Heart right ventricle (tissue), 16 donors: Measurements from ENCODE around the gene MYBPC1. TPM values are rescaled to one million over a fixed set of nuclear protein-coding genes. Genes with fewer than 3 reads are reported as not detected.
"Not testable (repeated sequence)": the region's sequence is repeated elsewhere in the genome, so short reads cannot be mapped to it uniquely, and the experiment has no call there.

Source experiments
- ATAC-seq, 8 donors: fragments of 200-7000 bp; cut with Tn5 transposase; one replicate each; pipeline ENCODE4 v1.9.1; 2020; ENCODE audit warnings: mild to moderate bottlenecking in 8 of 8, moderate library complexity in 8 of 8, moderate number of reproducible peaks in 1 of 8
- DNase-seq, 2 donors: peaks; one replicate each; pipeline ENCODE4 v3.0.0-alpha.2; 2020
- H3K27ac ChIP-seq, 10 donors: fragments of 200-600 bp; sonication (generic) in 2 of 10; one replicate each; pipeline versions ENCODE4 v1.5.0 to v1.8.0; 2020 to 2022; ENCODE audit warnings: mild to moderate bottlenecking in 3 of 10
- H3K27me3 ChIP-seq, 7 donors: fragments of 200-600 bp; one replicate each; pipeline ENCODE4 v1.8.0; 2021 to 2022; ENCODE audit warnings: mild to moderate bottlenecking in 2 of 7
- H3K36me3 ChIP-seq, 9 donors: fragments of 200-600 bp; sonication (generic) in 1 of 9; one replicate each; pipeline versions ENCODE4 v1.5.0 to v1.8.0; 2020 to 2022; ENCODE audit warnings: mild to moderate bottlenecking in 2 of 9
- H3K4me1 ChIP-seq, 9 donors: fragments of 200-600 bp; sonication (generic) in 1 of 9; one replicate each; pipeline versions ENCODE4 v1.5.0 to v1.8.0; 2020 to 2022; ENCODE audit warnings: mild to moderate bottlenecking in 4 of 9
- H3K4me3 ChIP-seq, 10 donors: fragments of 200-600 bp; sonication (generic) in 2 of 10; one replicate each; pipeline versions ENCODE4 v1.5.0 to v1.8.0; 2020 to 2022; ENCODE audit warnings: mild to moderate bottlenecking in 7 of 10, moderate library complexity in 2 of 10
- H3K9me3 ChIP-seq, 11 donors: fragments of 200-600 bp in 10 of 11; sonication (generic) in 2 of 11; one replicate each; pipeline versions ENCODE4 v1.5.0 to v1.8.0; 2013 to 2022; ENCODE audit warnings: mild to moderate bottlenecking in 2 of 11, control low read depth in 1 of 11, moderate library complexity in 1 of 11
- CTCF ChIP-seq, 9 donors: fragments of 200-600 bp; sonication (generic) in 2 of 9; IDR thresholded peaks; one replicate each; pipeline versions ENCODE4 v1.5.0 to v1.8.0; 2021 to 2022; ENCODE audit warnings: antibody characterized with exemption in 9 of 9, mild to moderate bottlenecking in 5 of 9, moderate library complexity in 1 of 9
- WGBS, 2 donors: extraction: QIAGEN DNeasy Blood & Tissue Kit; methylation state at CpG; one replicate each; pipeline ENCODE4 v1.1.7; 2013; ENCODE audit warnings: inconsistent platforms in 1 of 2; 5-methylcytosine and 5-hydroxymethylcytosine counted together
- intact Hi-C, 10 donors: fragments of 100-400 bp; cut with DNase I; formaldehyde crosslinking; loops; one replicate each; pipeline versions ENCODE4 v1.11.1 to v1.14.2; 2022
- polyA plus RNA-seq, 2 donors: library from polyadenylated mRNA; stranded (reverse); fragments of 200-250 nt; gene quantifications; one replicate each; pipeline ENCODE4 v1.2.3, GENCODE V29; 2013
- total RNA-seq, 10 donors: library from RNA; stranded (reverse); fragmentation: NEBNext Ultra II Directional in 3 of 10; extraction: Animal tissue kit (Norgen Biotek cat#: 25700) in 3 of 10; gene quantifications; one replicate each; pipeline versions ENCODE4 v1.2.1 to v1.2.4, GENCODE V29; 2021 to 2023
- donor health status: Arrhythmogenic right ventricular cardiomyopathy.
- donor health status: ischemic (EF 13 %, LVEDD 7.1; RV severe dilation, severe dysfunction).
- donor health status: healthy with polysubstance abuse.
- donor health status: DM: no; HTN: yes; CAD: no.
- donor health status: DM: no; HTN: no; CAD: no.
- donor health status: ischemic (EF 25% LVEDD 6.9; RV normal size, moderate dysfunction).
- donor health status: ischemic (EF 25% LVEDD 5.7; RV mildly dilated, moderate dysfunction).
- donor health status: healthy.
- donor health status: DM: yes; HTN: yes; CAD: no.
- donor health status: Ischemic cardiomyopathy.
- donor health status: ischemic (EF 35%, LVEDD 5.7; RV mildly dilated, moderate dysfunction).
- donor health status: nonischemic (EF 11% LVEDD 7.7; RV severe dilation, severe dysfunction).
- donor health status: DM: yes; HTN: yes; CAD: no.
- donor health status: PGD.
- donor health status: ischemic (EF 29% LVEDD 5.4; RV normal size, mild dysfunction).
- donor health status: nonischemic (EF 23%, LVEDD 6.1; RV moderate dilation, normal function).

The MYBPC1 gene
- total and polyA plus RNA-seq, 12 donors: 0.17 to 6.4 (median 1.7) TPM

- WGBS, 2 donors: 80 to 83% methylated on average over 2 of the region's 2 CpGs
- ATAC-seq: peak in 1 of 8 donors; percentile 44
- intact Hi-C loops: no loop called here
- no peaks in the 10 kb centered on the region for H3K27me3 ChIP-seq
- no peaks in the 10 kb centered on the region for H3K9me3 ChIP-seq
- TF ChIP-seq CTCF (IDR thresholded peaks at IDR 0.05): no peak
- H3K4me1 ChIP-seq: no peaks in the 10 kb centered on the region
- no peak overlapping the region for H3K27ac ChIP-seq
- H3K36me3 ChIP-seq: peaks cover 0 to 91% (median 14%) of the 10 kb centered on the region in 9 donors
- no peak overlapping the region for H3K4me3 ChIP-seq
- DNase-seq: no peak
These were observed 138.4 kb downstream of the MYBPC1 start for GRCh38 chr12:101733166-101733565.

- H3K36me3 ChIP-seq: peaks cover 0 to 91% (median 14%) of the 10 kb centered on the region in 9 donors
- H3K4me3 ChIP-seq, H3K4me1 ChIP-seq, H3K27me3 ChIP-seq, H3K27ac ChIP-seq, H3K9me3 ChIP-seq, ATAC-seq, intact Hi-C loops, DNase-seq: not testable (repeated sequence)
- WGBS, 2 donors: 92 to 94% methylated on average over 5 of the region's 5 CpGs
These were observed 139.7 kb downstream of the MYBPC1 start for GRCh38 chr12:101734482-101734881.

Other genes with a start within 250 kb of the MYBPC1 start
- gene ARL1, start 187.2 kb upstream of the MYBPC1 start, total RNA-seq: 100 to 1,000 TPM in 4 of 10 donors, 10 to 100 TPM in 6; 81.5 to 113 (median 95.5) TPM
- 10 to 100 TPM; 22.2 to 56.8 TPM for gene ARL1, start 187.2 kb upstream of the MYBPC1 start, polyA plus RNA-seq
- gene SPIC, start 119.6 kb upstream of the MYBPC1 start, total RNA-seq: under 1 TPM in 2 of 10 donors, not detected in 8; 0.19 to 0.88 TPM
- gene SPIC, start 119.6 kb upstream of the MYBPC1 start, polyA plus RNA-seq: not detected
- gene CHPT1, start 102.7 kb downstream of the MYBPC1 start, total RNA-seq: 100 to 1,000 TPM in 7 of 10 donors, 10 to 100 TPM in 3; 85.8 to 215 (median 108) TPM
- gene CHPT1, start 102.7 kb downstream of the MYBPC1 start, polyA plus RNA-seq: 100 to 1,000 TPM in 1 of 2 donors, 10 to 100 TPM in 1; 42.2 to 136 TPM
- gene SYCP3, start 144.5 kb downstream of the MYBPC1 start, total RNA-seq: under 1 TPM in 1 of 10 donors, not detected in 9; 0.18 TPM
- under 1 TPM; 0.07 to 0.22 TPM for gene SYCP3, start 144.5 kb downstream of the MYBPC1 start, polyA plus RNA-seq
- 10 to 100 TPM; 39.9 to 60.6 (median 49.0) TPM for gene GNPTAB, start 236.0 kb downstream of the MYBPC1 start, total RNA-seq
- 10 to 100 TPM; 10.5 to 24.6 TPM for gene GNPTAB, start 236.0 kb downstream of the MYBPC1 start, polyA plus RNA-seq